ENCODE data around the gene RAP1GAP2.
"Not testable (repeated sequence)": the region's sequence is repeated elsewhere in the genome, so short reads cannot be mapped to it uniquely, and the experiment has no call there.

Gene RAP1GAP2

DNA sequence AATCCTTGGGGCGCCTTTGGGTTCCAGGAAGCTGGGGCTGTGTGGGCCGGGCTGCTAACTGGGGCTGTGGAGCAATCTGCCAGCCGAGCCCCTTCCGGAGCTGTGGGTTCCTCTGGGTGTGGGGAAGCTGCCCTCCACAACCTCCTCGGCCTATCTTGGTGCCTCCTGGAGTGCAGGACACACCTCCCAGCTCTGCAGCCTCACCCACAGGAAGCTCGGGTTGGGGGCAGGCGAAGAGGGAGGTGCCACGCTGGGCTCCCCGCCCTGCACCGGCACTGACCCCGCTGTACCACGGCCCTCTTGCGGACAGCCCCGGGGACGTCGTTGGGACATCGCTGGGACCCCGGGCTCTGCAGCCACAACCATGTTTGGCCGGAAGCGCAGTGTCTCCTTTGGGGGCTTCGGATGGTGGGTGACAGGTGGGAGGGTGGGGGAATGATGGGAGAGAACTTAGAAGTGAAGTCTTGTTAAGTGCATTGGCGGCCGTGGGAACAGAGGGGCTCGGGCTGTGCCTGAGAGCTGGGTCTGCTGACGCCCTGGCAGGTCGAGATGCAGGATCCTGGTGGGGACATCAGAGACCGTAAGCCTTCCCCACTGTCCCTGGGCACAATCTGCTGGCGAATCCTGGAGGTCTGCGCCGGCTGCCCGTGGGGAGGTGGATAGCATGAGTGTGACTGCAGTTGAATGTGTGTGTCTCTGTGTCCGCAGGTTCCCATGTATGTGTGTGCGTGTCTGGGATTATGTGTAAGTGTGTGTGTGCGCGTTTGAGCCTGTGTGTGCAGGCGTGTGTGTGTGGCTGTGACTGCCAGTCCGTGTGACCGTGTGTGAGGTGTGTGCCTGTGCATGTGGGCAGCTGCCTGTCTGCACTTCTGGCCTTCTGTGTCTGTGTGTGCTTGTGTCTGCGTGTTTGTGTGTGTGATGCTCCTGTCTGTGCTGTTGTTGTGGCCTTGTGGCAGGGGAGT lies at the start of gene RAP1GAP2:
RAP1GAP2 (plus strand) TSS at position 275 of the 962 bp plus-strand sequence; CDS start at position 365, 90 bp downstream.
- peak; percentile 25 to 44 for DNase-seq (ENCODE audit: low read depth in 2 of 2)

DNA sequence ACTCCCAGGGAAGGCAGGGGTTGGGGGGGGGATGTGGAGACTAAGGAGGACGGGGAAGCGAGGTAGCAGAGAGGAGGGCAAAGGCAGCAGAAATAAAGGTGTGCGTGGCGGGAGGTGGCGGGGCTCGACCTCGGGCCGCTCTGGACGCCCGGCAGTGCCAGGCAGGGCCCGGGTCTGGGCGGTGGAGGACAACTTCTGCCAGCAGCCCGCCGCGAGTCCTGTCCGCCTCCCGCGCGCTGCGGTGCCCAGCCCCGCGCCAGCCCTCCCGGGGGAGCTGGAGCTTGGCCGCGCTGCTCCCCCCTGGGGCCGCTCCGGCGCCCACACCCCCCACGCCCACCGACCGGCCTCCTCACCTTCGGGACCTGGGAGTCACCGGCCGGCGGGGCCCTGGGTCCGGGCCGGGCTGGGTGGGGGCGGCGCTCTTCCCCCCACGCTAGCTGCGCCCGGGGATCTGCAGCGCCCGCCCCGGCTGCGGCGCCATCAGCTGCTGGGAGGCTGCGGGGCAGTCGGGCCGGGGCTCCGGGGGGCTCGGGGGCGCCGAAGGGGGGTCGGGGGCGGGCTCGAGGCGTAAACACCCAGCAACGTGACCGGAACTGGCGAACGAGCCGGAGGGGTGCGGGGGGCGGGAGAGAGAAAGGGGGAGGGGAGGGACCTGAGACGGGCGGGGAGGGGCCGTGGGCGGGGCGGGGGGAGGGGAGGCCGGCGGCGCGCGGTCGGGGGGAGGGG lies 47.0 kb upstream of the RAP1GAP2 start, which contains the start of gene CCDC92B:
CCDC92B (minus strand) TSS at position 595 of the 726 bp plus-strand sequence. CDS start 14,507 bp downstream, outside the sequence.
- DNase-seq (ENCODE audit: low read depth in 2 of 2), result no peak

DNA sequence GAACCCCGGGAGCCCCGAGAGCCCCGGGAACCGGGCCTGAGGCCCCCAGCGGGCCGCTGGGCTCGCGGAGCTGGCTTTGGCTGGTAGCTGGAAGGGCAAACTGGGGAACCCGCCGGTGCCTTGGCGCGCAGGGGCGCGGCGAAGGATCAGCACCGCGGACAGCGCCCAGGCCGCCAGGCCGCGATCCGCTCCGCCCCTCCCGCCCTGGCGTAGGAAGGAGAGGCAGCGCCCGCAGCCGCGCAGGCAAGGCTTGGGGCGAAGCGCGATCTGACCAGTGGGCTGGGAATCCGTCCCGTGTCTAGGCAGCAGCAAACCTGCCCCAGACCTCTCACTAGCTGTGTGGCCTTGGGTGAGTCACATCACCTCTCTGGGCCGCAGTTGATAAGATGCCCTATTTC lies 46.5 kb upstream of the RAP1GAP2 start:
- peak; percentile 59 to 66 for DNase-seq (ENCODE audit: low read depth in 2 of 2)

GRCh38 chr17:2750721-2751120 lies 45.5 kb upstream of the RAP1GAP2 start:
- DNase-seq (ENCODE audit: low read depth in 2 of 2), result no peak

- no peak for DNase-seq (ENCODE audit: low read depth in 2 of 2)
These were observed 44.7 kb upstream of the RAP1GAP2 start for GRCh38 chr17:2751491-2751890.

- no peak for DNase-seq (ENCODE audit: low read depth in 2 of 2)
These were observed 40.1 kb upstream of the RAP1GAP2 start for GRCh38 chr17:2755891-2756724.

- DNase-seq (ENCODE audit: low read depth in 2 of 2), result no peak
These were observed 37.4 kb upstream of the RAP1GAP2 start for GRCh38 chr17:2758870-2759269.

DNA sequence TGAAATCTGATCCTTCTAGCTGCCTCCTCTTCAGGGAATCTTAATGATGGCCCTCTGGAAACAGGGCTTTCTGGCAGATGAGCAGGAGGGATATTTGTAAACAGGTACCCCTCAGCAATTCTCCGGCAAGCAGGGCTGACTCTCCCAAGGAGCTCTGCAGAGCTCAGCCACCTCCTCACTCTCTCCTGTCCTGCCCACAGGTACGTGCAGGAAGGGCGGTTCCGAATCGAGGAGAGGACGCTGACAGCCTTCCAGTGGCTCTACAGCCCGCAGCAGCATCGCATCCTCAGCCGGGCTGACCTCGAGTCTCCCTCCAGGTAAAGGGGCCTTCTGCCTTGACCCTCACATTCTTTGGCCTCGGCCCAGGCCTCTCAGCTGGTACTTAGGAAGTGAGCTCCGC lies 26.1 kb upstream of the RAP1GAP2 start:
- no peak for DNase-seq (ENCODE audit: low read depth in 2 of 2)

- no peak for DNase-seq (ENCODE audit: low read depth in 2 of 2)
These were observed 21.0 kb upstream of the RAP1GAP2 start for GRCh38 chr17:2775206-2775605.

DNA sequence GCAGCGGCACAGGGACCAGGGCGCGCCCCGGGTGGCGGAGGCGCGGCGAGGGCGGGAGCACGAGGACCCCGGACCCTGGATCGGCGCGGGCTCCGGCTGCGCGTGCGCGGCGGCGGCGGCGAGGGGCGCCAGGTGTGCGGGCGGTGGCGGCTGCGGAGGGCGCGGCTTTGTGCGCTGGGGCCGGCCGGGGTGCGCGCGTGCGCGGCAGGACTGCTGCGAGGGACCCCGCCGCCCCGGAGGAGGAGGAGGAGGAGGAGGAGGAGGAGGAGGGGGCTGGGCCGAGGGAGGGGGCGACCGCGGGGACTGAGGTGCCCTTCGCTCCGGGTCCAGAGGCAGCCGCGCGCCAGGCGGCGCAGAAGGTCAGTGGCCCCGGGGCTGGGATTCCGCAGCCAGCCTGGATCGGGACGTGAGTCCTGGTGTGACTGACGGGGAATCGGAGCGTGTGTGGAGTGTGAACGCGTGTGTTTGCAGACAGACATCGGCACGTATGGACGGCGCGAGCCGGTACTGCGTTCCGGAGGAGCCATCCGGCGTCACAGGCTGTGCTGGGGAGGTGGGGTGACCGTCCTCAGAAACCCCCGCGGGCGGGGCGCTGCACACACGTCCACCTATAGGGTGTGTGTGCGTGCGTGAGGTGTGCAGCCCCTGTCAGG lies 19.5 kb upstream of the RAP1GAP2 start:
- no peak for DNase-seq (ENCODE audit: low read depth in 2 of 2)

GRCh38 chr17:2777242-2777867 lies 18.9 kb upstream of the RAP1GAP2 start:
- no peak for DNase-seq (ENCODE audit: low read depth in 2 of 2)

DNA sequence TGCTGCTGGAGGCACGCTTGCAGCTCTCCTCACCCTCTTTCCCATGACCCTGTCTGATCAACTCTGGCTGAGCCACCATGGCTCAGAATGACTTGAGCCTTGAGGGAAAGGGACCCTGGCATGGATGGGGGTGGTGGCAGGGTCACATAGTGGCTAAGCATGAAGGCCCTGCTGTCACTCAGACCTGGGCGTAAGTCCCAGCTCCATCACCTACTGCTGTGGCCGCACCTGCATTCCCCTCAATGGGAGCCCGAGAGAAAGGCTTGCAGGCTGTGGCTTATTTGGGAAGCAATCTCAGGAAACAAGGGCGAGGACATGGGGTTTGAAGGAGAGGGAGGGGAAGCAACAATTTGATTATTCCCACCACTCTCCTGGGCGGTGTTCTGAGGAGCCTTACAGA lies 17.7 kb upstream of the RAP1GAP2 start:
- DNase-seq (ENCODE audit: low read depth in 2 of 2), result no peak

DNA sequence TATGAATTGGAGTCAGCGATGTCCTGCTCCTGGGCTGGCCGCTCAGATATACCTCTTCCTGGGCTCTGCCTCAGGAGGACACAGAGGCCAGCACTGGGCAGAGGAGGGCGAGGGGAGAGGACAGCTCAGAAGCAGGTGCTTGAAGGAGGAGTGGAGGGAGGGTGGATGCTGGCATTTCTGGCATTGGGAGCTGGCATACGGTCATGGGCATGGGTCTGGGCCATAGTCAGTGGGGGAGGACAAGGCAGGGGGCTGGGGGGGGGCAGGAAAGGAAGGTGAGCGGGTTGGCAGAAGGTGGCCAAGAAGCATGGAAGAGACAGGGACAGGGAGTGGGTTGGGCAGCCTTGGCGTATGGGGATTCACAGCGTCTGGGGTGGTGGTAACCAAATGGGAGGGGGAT lies 16.7 kb upstream of the RAP1GAP2 start:
- DNase-seq (ENCODE audit: low read depth in 2 of 2), result no peak

GRCh38 chr17:2780256-2780655 lies 16.0 kb upstream of the RAP1GAP2 start:
- DNase-seq (ENCODE audit: low read depth in 2 of 2), result no peak

GRCh38 chr17:2780931-2781454 lies 15.2 kb upstream of the RAP1GAP2 start:
- DNase-seq (ENCODE audit: low read depth in 2 of 2), result no peak

DNA sequence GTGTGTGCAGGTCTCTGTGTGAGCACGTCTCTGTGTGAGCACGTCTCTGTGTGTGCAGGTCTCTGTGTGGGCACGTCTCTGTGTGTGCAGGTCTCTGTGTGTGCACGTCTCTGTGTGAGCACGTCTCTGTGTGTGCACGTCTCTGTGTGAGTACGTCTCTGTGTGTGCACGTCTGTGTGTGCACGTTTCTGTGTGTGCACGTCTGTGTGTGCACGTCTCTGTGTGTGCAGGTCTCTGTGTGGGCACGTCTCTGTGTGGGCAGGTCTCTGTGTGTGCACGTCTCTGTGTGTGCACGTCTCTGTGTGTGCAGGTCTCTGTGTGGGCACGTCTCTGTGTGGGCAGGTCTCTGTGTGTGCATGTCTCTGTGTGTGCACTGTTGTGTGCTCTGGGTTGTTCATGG lies 14.6 kb upstream of the RAP1GAP2 start:
- DNase-seq (ENCODE audit: low read depth in 2 of 2), result not testable (repeated sequence)

- no peak for DNase-seq (ENCODE audit: low read depth in 2 of 2)
These were observed 14.2 kb upstream of the RAP1GAP2 start for GRCh38 chr17:2782055-2782454.

- no peak for DNase-seq (ENCODE audit: low read depth in 2 of 2)
These were observed 12.8 kb upstream of the RAP1GAP2 start for GRCh38 chr17:2783310-2784030.

DNA sequence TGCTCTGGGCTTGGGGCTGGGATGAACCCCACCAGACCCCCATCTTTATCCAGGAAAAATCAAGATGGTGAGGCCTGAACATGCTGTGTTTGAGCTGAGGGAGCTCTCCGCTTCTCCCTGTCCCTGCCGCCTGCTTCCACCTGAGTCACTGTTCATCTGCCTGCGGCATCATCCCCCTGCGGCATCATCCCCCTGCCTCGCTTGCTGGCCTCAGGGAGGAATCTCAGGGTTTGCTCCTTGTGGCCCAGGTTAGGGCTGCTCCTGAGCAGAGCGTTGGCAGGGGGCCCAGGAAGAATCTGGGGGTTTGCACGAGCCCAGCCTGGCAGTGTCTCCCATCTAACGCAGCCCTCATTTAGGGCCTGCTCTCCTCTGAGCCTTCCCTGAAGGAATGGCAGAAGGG lies 11.4 kb upstream of the RAP1GAP2 start:
- DNase-seq (ENCODE audit: low read depth in 2 of 2), result no peak

- not testable (repeated sequence) for DNase-seq (ENCODE audit: low read depth in 2 of 2)
These were observed 10.9 kb upstream of the RAP1GAP2 start for GRCh38 chr17:2785376-2785775.

All from stimulated activated CD4-positive, alpha-beta T cell treated with anti-CD3 and anti-CD28 coated beads, Interleukin-4, amount 100 ng/mL, for 48 hours (primary cell).